ENCODE results near the gene BTBD3.

The BTBD3 gene

GRCh38 chr20:11924923-11925322 is 7.2 kb downstream of the BTBD3 start:
- no peak for TF ChIP-seq CTCF (IDR thresholded peaks at IDR 0.05)
- Histone ChIP-seq H3K9ac (no peak overlapping the region), H3K27ac (no peak overlapping the region)

GRCh38 chr20:11926292-11926998 is 8.8 kb downstream of the BTBD3 start:
- Histone ChIP-seq H3K36me3 (ENCODE audit: control insufficient read depth, insufficient read depth, low read length) (no peaks in the 10 kb centered on the region), H3K9me3 (ENCODE audit: control insufficient read depth, low read length) (no peaks in the 10 kb centered on the region), H3K27me3 (ENCODE audit: control insufficient read depth, insufficient read depth, low read length) (no peaks in the 10 kb centered on the region), H3K9ac (no peak overlapping the region), H3K27ac (no peak overlapping the region), H3K4me1 (no peaks in the 10 kb centered on the region), H3K4me3 (ENCODE audit: low read depth, low read length) (no peak overlapping the region), H2AFZ (no peak overlapping the region), H3K79me2 (peaks cover 20% of the 10 kb centered on the region), H3K4me2 (ENCODE audit: low read length) (no peak overlapping the region)
- no peak for TF ChIP-seq CTCF (IDR thresholded peaks at IDR 0.05)

More at GRCh38 chr20:11924923-11925322, 7.2 kb downstream of the BTBD3 start:
- Histone ChIP-seq H3K4me3 (ENCODE audit: low read depth, low read length) (no peak overlapping the region), H3K9me3 (ENCODE audit: control insufficient read depth, low read length) (no peaks in the 10 kb centered on the region), H3K4me2 (ENCODE audit: low read length) (no peak overlapping the region), H3K4me1 (no peaks in the 10 kb centered on the region), H3K36me3 (ENCODE audit: control insufficient read depth, insufficient read depth, low read length) (no peaks in the 10 kb centered on the region), H3K79me2 (peaks cover 20% of the 10 kb centered on the region), H3K27me3 (ENCODE audit: control insufficient read depth, insufficient read depth, low read length) (no peaks in the 10 kb centered on the region), H2AFZ (no peak overlapping the region)

GRCh38 chr20:11929947-11930346 is 12.3 kb downstream of the BTBD3 start:
- Histone ChIP-seq H3K9me3 (ENCODE audit: control insufficient read depth, low read length) (no peaks in the 10 kb centered on the region), H3K4me3 (ENCODE audit: low read depth, low read length) (no peak overlapping the region), H3K27me3 (ENCODE audit: control insufficient read depth, insufficient read depth, low read length) (no peaks in the 10 kb centered on the region), H3K79me2 (peaks cover 5% of the 10 kb centered on the region), H3K27ac (no peak overlapping the region), H3K4me1 (no peaks in the 10 kb centered on the region), H3K36me3 (ENCODE audit: control insufficient read depth, insufficient read depth, low read length) (no peaks in the 10 kb centered on the region), H3K4me2 (ENCODE audit: low read length) (no peak overlapping the region), H2AFZ (no peak overlapping the region), H3K9ac (no peak overlapping the region)
- TF ChIP-seq CTCF (IDR thresholded peaks at IDR 0.05) = no peak

GRCh38 chr20:11935212-11936154 is 17.8 kb downstream of the BTBD3 start:
- Histone ChIP-seq H3K36me3 (ENCODE audit: control insufficient read depth, insufficient read depth, low read length) (no peaks in the 10 kb centered on the region), H3K27ac (no peak overlapping the region), H2AFZ (no peak overlapping the region), H3K27me3 (ENCODE audit: control insufficient read depth, insufficient read depth, low read length) (no peaks in the 10 kb centered on the region), H3K9ac (no peak overlapping the region), H3K4me3 (ENCODE audit: low read depth, low read length) (no peak overlapping the region), H3K79me2 (no peaks in the 10 kb centered on the region), H3K4me2 (ENCODE audit: low read length) (no peak overlapping the region), H3K9me3 (ENCODE audit: control insufficient read depth, low read length) (no peaks in the 10 kb centered on the region), H3K4me1 (no peaks in the 10 kb centered on the region)
- no peak for TF ChIP-seq CTCF (IDR thresholded peaks at IDR 0.05)
